ENCODE data around the gene GOLM1. TPM values are rescaled to one million over a fixed set of nuclear protein-coding genes. Genes with fewer than 3 reads are reported as not detected.

The GOLM1 gene
- total and polyA plus RNA-seq, 10 donors = 4.8 to 76.3 (median 48.9) TPM

- Histone ChIP-seq H3K27me3 (replicated peaks in 1 of 7) (no peaks in the 10 kb centered on the region), H3K36me3 (peaks cover 0 to 8% (median 0%) of the 10 kb centered on the region in 6 donors), H3K9me3 (no peaks in the 10 kb centered on the region), H3K4me3 (no peak overlapping the region), H3K27ac (no peak overlapping the region), H3K4me1 (peaks cover 0 to 4% (median 0%) of the 10 kb centered on the region in 6 donors)
- intact Hi-C loops (cut with DNase I; ENCODE audit: low total_unique reads) = no loop called here
- WGBS, 5 donors = 45 to 74% (median 66%) methylated on average over 3 of the region's 3 CpGs
- TF ChIP-seq CTCF (IDR thresholded peaks at IDR 0.05 in 8 of 11, conservative IDR thresholded peaks at IDR 0.05 in 3 of 11) = no peak
- TF ChIP-seq POLR2AphosphoS5 (IDR thresholded peaks at IDR 0.05) = no peak
- no peak for TF ChIP-seq POLR2A (IDR thresholded peaks at IDR 0.05)
- no peak for DNase-seq
Measured at GRCh38 chr9:86040861-86041155, 58.5 kb downstream of the GOLM1 start.

- WGBS, 5 donors = 90 to 93% (median 92%) methylated on average over 12 of the region's 12 CpGs
Measured at GRCh38 chr9:86039991-86040860, 59.1 kb downstream of the GOLM1 start.

GRCh38 chr9:86036555-86036954 lies 62.8 kb downstream of the GOLM1 start:
- WGBS, 5 donors = 93 to 99% (median 96%) methylated on average over 9 of the region's 9 CpGs

More at GRCh38 chr9:86039991-86040860, 59.1 kb downstream of the GOLM1 start:
- TF ChIP-seq POLR2AphosphoS5 (IDR thresholded peaks at IDR 0.05) (no peak), POLR2A (IDR thresholded peaks at IDR 0.05) (no peak), CTCF (IDR thresholded peaks at IDR 0.05 in 8 of 11, conservative IDR thresholded peaks at IDR 0.05 in 3 of 11) (no peak)
- peaks cover 0 to 4% (median 0%) of the 10 kb centered on the region in 6 donors for H3K4me1 ChIP-seq
- no peaks in the 10 kb centered on the region for H3K9me3 ChIP-seq
- H3K27ac ChIP-seq = no peak overlapping the region
- no peak for DNase-seq
- H3K4me3 ChIP-seq = no peak overlapping the region
- no peaks in the 10 kb centered on the region for H3K27me3 ChIP-seq (replicated peaks in 1 of 7)
- intact Hi-C loops (cut with DNase I; ENCODE audit: low total_unique reads) = no loop called here
- H3K36me3 ChIP-seq = peaks cover 0 to 14% (median 0%) of the 10 kb centered on the region in 6 donors

More at GRCh38 chr9:86036555-86036954, 62.8 kb downstream of the GOLM1 start:
- Histone ChIP-seq H3K27me3 (replicated peaks in 1 of 7) (no peaks in the 10 kb centered on the region), H3K9me3 (no peaks in the 10 kb centered on the region), H3K4me1 (peaks cover 0 to 3% (median 0%) of the 10 kb centered on the region in 6 donors), H3K27ac (no peak overlapping the region), H3K36me3 (peaks cover 0 to 45% (median 0%) of the 10 kb centered on the region in 6 donors), H3K4me3 (no peak overlapping the region)
- intact Hi-C loops (cut with DNase I; ENCODE audit: low total_unique reads) = no loop called here
- no peak for DNase-seq
- no peak for TF ChIP-seq POLR2AphosphoS5 (IDR thresholded peaks at IDR 0.05)
- no peak for TF ChIP-seq POLR2A (IDR thresholded peaks at IDR 0.05)
- no peak for TF ChIP-seq CTCF (IDR thresholded peaks at IDR 0.05 in 8 of 11, conservative IDR thresholded peaks at IDR 0.05 in 3 of 11)

All from spleen (tissue), 11 donors.